NCI-H1694 (cell line): ENCODE measurements around the gene EPM2AIP1.
"Not testable (repeated sequence)": the region's sequence is repeated elsewhere in the genome, so short reads cannot be mapped to it uniquely, and the experiment has no call there.

Source experiments
- DNase-seq: peaks from one replicate; lab custom pipeline; 2025; lab: John Stamatoyannopoulos, UW

The EPM2AIP1 gene

DNA sequence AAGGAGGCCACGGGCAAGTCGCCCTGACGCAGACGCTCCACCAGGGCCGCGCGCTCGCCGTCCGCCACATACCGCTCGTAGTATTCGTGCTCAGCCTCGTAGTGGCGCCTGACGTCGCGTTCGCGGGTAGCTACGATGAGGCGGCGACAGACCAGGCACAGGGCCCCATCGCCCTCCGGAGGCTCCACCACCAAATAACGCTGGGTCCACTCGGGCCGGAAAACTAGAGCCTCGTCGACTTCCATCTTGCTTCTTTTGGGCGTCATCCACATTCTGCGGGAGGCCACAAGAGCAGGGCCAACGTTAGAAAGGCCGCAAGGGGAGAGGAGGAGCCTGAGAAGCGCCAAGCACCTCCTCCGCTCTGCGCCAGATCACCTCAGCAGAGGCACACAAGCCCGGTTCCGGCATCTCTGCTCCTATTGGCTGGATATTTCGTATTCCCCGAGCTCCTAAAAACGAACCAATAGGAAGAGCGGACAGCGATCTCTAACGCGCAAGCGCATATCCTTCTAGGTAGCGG, at the start of gene EPM2AIP1:
TSS of gene EPM2AIP1 (minus strand) at position 326 of the 520 bp plus-strand sequence. CDS start at position 272, 54 bp downstream.
- DNase-seq, result no peak

DNA sequence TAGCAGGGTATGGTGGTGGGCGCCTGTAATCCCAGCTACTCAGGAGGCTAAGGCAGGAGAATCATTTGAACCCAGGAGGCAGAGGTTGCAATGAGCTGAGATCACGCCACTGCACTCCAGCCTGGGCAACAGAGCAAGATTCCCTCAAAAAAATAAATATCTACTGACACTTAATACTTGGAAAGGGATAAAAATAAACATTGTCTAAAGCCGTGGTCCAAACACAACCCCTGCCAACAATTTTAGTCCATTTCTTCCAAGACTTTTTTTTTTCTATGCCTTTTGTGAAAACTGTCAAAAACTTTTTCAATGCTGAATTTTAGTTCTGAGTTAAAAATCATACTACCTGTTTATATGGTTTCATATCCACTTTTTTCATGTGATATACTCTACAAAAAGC, 49.8 kb upstream of the EPM2AIP1 start:
- not testable (repeated sequence) for DNase-seq

GRCh38 chr3:37041546-37042195, 48.7 kb upstream of the EPM2AIP1 start:
- no peak for DNase-seq

GRCh38 chr3:37040231-37040630, 47.3 kb upstream of the EPM2AIP1 start:
- DNase-seq, result no peak

GRCh38 chr3:37039161-37039846, 46.4 kb upstream of the EPM2AIP1 start:
- no peak for DNase-seq

DNA sequence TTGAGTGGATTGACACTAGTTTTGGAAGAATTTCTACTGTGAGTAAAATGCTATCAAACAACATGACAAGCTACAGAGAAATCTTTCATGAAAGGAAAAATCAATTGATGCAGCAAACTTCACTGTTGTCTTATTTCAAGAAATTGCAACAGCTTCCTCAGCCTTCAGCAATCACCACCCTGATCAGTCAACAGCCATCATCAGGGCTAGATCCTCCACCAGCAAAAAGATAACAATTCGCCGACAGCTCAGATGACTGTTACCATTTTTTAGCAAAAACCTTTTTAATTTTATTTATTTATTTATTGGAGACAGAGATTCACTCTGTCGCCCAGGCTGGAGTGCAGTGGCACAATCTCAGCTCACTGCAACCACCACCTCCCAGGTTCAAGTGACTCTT, 44.4 kb upstream of the EPM2AIP1 start:
- DNase-seq, result no peak

DNA sequence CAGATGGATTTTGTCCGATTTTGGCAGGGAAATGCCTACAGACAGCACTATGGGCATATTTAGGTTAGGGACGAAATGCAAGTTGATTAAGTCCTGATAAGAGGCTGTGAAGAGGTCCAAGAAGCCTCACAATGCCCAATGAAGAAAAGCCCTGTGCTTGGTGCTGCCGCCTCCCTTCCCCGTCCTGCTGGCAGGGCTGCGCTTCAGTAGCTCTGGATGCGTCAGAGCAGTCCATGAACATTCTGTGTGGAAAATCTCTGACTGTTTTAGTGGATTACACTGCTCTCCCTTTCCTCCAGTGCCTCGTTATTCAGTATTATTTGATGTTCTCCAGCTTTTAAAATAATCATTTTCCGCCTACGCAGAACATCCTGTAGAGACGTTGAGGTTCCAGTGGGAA, 40.0 kb upstream of the EPM2AIP1 start:
- DNase-seq, result no peak

- no peak for DNase-seq
Measured at GRCh38 chr3:37031096-37031682, 38.3 kb upstream of the EPM2AIP1 start.

- DNase-seq, result no peak
Measured at GRCh38 chr3:37030588-37030987, 37.7 kb upstream of the EPM2AIP1 start.

DNA sequence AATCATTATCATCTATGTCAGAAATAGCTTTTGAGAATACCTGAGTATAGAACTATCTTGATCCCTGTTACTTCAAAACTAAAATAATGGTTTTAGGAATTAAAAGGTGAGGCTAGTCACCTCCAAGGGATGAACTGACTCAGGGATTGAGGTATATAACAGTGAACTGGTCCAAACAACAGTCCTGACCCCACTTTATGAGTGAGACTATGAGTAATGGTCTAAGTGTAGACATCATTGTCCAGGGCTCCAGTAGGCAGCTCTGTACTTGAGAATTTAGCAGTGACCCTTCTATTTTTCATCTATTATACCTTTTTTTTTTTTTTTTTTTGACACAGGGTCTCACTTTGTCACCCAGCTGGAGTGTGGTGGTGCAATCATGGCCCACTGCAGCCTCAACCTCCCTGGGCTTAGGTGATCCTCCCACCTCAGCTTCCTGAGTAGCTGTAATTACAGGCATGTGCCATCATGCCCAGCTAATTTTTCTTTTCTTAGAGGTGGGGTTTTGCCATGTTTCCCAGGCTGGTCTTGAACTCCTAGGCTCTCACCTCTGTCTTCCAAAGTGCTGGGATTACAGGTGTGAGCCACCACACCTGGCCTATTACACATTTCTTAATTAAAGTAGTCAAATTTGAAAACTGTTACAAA, 36.7 kb upstream of the EPM2AIP1 start:
- DNase-seq, result no peak

GRCh38 chr3:37029111-37029510, 36.2 kb upstream of the EPM2AIP1 start:
- no peak for DNase-seq

DNA sequence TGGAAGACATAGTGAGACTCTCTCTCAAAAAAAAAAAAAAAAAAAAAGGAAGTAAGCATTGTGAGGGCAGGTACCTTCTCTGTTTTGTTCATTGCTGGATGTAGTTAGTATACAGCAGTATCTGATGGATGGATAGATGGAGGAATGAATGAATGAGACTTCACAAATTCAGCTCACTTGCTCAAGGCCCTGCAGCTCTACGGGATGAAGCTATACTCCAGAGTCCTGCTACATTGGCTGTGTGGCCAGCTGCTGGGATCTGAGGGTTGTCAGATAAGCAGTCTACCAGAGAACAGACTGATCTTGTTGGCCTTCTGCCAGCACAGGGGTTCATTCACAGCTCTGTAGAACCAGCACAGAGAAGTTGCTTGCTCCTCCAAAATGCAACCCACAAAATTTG, 35.4 kb upstream of the EPM2AIP1 start:
- DNase-seq, result no peak

DNA sequence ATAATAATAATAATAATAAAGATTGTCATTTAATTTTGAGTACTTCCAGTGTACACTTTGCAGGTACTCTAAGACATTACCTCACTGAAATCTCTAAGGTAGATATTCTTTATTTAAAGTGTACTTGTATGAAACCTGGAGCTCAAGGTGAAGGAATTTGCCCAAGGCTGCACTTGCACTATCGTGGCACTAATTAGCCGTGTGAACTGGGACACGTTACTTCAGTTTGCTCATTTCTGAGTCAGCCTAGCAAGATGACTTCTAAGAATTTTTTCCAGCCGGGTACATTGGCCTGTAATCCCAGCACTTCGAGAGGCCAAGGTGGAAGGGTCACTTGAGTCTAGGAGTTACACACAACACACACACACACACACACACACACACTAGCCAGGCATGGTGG, 33.9 kb upstream of the EPM2AIP1 start:
- DNase-seq, result no peak

GRCh38 chr3:37025561-37026335, 32.8 kb upstream of the EPM2AIP1 start:
- DNase-seq, result no peak

GRCh38 chr3:37024820-37025405, 32.0 kb upstream of the EPM2AIP1 start:
- no peak for DNase-seq

DNA sequence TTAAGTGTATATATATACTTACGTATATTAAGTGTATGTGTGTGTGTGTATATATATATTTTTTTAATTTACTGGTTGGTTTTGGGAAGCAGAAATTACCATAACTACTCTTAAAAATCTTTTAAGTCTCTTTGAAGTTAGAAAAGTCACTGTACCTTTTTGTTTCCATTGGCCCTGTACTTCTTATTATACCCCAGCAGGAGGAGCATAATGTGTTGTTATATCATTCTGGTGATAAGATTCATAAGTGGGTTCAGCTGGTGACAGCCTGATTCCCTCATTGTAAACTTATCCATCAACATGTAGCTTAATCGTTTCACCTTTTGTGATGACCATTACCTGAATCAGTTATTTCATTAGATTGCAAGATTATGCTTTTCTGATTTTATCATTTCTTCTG, 31.2 kb upstream of the EPM2AIP1 start:
- no peak for DNase-seq

GRCh38 chr3:37017683-37018082, 24.8 kb upstream of the EPM2AIP1 start:
- DNase-seq, result no peak

DNA sequence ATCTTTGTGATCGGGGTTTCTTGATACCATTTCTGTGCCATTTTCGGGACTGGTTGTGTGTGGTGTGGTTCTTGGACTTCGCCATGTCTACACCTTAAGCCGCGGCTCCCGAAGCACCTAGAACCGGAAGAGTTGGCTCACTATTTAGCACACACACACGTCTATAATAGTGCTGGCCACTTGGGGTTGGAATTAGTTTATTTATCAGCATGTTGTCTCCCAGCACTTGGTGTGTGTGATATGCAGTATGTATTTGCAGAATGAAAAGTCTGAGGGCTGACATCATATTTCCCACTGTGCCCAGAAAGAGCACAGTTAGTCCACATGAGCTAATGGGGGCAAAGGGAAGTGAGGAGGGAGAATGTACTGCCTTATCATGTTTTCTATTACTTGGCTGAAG, 24.0 kb upstream of the EPM2AIP1 start:
- DNase-seq, result no peak

- DNase-seq, result no peak
Measured at GRCh38 chr3:37015642-37016041, 22.7 kb upstream of the EPM2AIP1 start.

DNA sequence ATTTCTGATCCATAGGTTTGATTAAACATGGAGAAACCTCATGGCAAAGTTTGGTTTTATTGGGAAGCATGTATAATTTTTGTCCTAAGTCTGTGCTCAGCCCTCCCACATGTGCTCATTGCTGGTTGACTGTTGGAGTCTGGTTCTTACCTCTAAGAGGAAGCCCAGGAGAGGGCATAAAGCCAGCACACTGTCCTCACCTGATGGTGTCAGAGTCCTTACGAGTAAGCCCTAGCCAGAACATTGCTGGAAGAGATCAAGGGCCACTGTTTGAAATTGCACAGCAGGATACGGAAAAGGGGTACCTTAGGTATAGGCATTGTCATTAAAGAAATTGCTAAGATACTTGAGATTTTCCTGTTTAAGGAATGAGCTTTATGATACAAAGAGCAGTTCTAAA, 21.7 kb upstream of the EPM2AIP1 start:
- DNase-seq, result no peak
